Ecto neural progenitor cell (in vitro differentiated cells): ENCODE data around the gene TPI1.

Experiments used
- DNase-seq: peaks from one replicate; pipeline ENCODE4 v3.0.0-alpha.2; 2018; ENCODE audit warnings: low spot score

TPI1 gene

GRCh38 chr12:6828781-6829535 is 38.4 kb upstream of the TPI1 start:
- DNase-seq, result peak; percentile 82

- peak; percentile 83 for DNase-seq
Measured at GRCh38 chr12:6829536-6830220, 37.7 kb upstream of the TPI1 start.

DNA sequence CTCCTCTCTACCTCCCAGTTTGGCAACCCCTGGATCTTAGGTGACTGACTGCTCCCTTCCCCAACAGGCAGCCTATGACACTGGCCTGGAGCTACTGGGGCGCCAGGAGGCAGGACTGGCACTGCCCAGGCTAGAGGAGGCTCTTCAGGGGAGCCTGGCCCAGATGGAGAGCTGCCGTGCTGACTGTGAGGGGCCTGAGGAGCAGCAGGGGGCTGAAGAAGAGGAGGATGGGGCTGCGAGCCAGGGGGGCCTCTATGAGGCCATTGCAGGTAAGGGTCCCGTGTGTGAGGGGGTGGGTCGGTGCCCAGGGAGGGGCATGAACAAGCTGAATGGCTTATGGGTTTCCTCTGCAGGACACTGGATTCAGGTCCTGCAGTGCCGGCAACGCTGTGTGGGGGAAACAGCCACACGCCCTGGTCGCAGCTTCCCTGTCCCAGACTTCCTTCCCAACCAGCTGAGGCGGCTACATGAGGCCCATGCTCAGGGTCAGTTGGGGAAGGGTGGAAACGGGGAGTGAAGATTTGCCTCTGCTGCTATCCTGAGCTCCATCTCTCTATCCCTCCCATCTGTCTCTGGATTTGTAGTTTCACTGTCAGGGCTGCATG is 36.9 kb upstream of the TPI1 start:
- no peak for DNase-seq

DNA sequence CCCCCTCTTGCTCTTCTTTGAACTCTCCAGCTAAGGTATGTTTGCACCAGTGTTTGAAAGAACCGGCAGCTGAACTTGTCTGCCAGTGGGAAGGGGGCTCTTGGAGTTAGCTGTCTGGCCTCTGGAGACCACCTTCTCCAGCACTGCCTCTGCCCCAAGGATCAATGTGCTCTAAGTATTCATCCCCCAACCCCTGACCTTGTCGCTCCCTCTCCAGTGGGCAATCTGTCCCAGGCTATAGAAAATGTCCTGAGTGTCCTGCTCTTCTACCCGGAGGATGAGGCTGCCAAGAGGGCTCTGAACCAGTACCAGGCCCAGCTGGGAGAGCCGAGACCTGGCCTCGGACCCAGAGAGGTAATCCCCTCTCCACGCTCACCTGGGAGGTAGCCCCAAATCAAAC is 36.3 kb upstream of the TPI1 start:
- no peak for DNase-seq

GRCh38 chr12:6831450-6831995 is 35.8 kb upstream of the TPI1 start:
- DNase-seq, result no peak

GRCh38 chr12:6832125-6832524 is 35.2 kb upstream of the TPI1 start:
- no peak for DNase-seq

GRCh38 chr12:6833189-6833890 is 34.0 kb upstream of the TPI1 start:
- DNase-seq, result no peak

DNA sequence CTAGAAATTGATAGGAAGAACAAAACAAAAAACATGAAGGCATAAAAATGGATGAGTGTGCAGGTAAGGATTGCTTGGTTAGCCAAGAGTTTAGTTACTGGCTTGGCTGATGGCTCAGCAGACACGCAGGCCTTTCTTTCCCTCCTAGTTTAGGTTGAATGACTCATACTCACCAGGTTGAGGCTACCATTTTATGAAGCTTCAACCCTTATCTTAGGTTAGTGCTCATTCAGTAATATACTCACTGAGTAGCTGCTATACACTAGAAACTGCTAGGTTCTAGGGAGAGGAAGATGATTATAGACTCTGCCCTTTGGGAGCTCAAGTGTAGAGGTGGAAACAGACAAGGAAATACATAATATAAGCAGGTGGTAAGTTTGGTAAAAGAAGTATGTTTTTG is 33.1 kb upstream of the TPI1 start:
- DNase-seq, result no peak

GRCh38 chr12:6834873-6835272 is 32.5 kb upstream of the TPI1 start:
- DNase-seq, result no peak

GRCh38 chr12:6836851-6837250 is 30.5 kb upstream of the TPI1 start:
- no peak for DNase-seq

DNA sequence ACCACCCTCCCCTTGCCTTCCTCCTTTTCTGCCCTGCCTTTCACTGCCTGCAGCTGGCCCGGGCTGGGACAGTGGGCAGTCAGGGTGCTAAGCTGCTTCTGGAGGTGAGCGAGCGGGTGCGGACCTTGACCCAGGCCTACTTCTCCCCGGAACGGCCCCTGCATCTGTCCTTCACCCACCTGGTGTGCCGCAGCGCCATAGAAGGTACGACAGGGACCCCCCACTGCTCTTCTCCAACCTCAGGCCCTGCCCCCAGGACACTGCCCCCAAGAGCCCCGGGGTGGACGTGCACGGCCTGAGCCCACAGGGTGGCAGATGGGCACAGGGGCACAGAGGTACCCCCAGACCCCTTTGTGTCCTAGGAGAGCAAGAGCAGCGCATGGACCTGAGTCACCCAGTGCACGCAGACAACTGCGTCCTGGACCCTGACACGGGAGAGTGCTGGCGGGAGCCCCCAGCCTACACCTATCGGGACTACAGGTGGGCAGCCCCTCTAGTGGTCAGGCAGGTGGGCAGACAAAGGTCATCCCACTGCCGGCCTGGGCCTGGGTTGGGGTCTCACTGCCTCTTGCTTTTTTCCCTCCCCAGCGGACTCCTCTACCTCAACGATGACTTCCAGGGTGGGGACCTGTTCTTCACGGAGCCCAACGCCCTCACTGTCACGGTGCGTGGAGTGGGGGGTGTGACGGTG is 29.8 kb upstream of the TPI1 start:
- DNase-seq, result no peak

DNA sequence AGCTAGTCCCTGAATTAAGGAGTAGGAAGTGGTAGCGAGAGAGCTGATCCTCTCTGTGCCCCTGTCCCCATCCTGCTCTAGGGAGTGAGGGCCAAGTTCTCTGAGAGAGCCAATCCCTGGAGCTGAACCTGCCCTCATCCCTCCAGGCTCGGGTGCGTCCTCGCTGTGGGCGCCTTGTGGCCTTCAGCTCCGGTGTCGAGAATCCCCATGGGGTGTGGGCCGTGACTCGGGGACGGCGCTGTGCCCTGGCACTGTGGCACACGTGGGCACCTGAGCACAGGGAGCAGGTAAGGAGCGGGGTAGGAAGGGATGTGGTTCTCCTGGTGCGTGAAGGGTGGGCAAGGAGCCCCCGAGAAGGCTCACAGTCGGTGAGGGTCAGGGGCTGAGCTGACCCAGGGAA is 28.5 kb upstream of the TPI1 start:
- no peak for DNase-seq

- DNase-seq, result peak; percentile 86
Measured at GRCh38 chr12:6839482-6840201, 27.7 kb upstream of the TPI1 start.

- peak; percentile 83 for DNase-seq
Measured at GRCh38 chr12:6840330-6840729, 27.0 kb upstream of the TPI1 start.

GRCh38 chr12:6840761-6841515 is 26.4 kb upstream of the TPI1 start, which contains the start of gene GNB3:
Gene GNB3, plus strand, starts transcription at chr12:6840925. Its CDS starts 363 bp downstream, at chr12:6841288.
- peak; percentile 76 for DNase-seq

DNA sequence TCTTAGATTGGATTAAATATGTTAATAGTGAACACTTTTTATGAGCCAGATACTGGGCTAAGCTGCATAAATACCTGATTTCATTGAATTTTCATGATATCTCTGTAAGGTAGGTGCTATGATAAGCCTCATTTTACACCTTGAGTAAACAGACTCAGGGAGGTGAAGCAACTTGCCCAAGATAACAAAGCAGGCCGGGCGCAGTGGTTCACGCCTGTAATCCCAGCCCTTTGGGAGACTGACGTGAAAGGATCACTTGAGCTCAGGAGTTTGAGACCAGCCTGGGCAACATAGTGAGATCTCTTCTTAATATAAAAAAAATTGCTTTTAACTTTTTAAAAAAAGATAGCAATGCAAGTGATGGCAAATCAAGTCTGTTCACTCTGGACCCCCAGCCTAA is 25.3 kb upstream of the TPI1 start:
- DNase-seq, result no peak

- peak; percentile 71 for DNase-seq
Measured at GRCh38 chr12:6843118-6843902, 24.0 kb upstream of the TPI1 start.

GRCh38 chr12:6845395-6845794 is 21.9 kb upstream of the TPI1 start:
- no peak for DNase-seq

- no peak for DNase-seq
Measured at GRCh38 chr12:6846316-6846869, 20.9 kb upstream of the TPI1 start.
